H9 (cell line): ENCODE results near the gene STH. TPM values are rescaled to one million over a fixed set of nuclear protein-coding genes. Genes with fewer than 3 reads are reported as not detected.
"Not testable (repeated sequence)": the region's sequence is repeated elsewhere in the genome, so short reads cannot be mapped to it uniquely, and the experiment has no call there.

Experiments used
- DNase-seq: peaks from one replicate; pipeline ENCODE4 v3.0.0-alpha.2; 2017
- H2AFZ ChIP-seq: one replicate; pipeline ENCODE4 v1.6.1; 2013; ENCODE audit warnings: mild to moderate bottlenecking, low read length, control low read depth, moderate library complexity
- H2AK5ac ChIP-seq: 2 replicates; pipeline ENCODE4 v1.6.1; 2013; ENCODE audit warnings: low read length, control low read depth, mixed read lengths; ENCODE audit not compliant: insufficient read length
- H2BK120ac ChIP-seq: one replicate; pipeline ENCODE4 v1.6.1; 2013; ENCODE audit warnings: low read depth, mild to moderate bottlenecking, low read length, control low read depth, inconsistent platforms; ENCODE audit not compliant: poor library complexity, severe bottlenecking
- H2BK12ac ChIP-seq: 2 replicates; pipeline ENCODE4 v1.6.1; 2013; ENCODE audit warnings: low read length, control low read depth, mixed read lengths, low read depth; ENCODE audit not compliant: insufficient read length
- H2BK15ac ChIP-seq: 2 replicates; pipeline ENCODE4 v1.6.1; 2013; ENCODE audit warnings: low read depth, low read length, control low read depth
- H2BK20ac ChIP-seq: one replicate; pipeline ENCODE4 v1.6.1; 2013; ENCODE audit warnings: low read depth, mild to moderate bottlenecking, low read length, control low read depth, inconsistent platforms; ENCODE audit not compliant: poor library complexity, severe bottlenecking
- H2BK5ac ChIP-seq: 2 replicates; pipeline ENCODE4 v1.6.1; 2013; ENCODE audit warnings: low read length, control low read depth, mixed read lengths; ENCODE audit not compliant: insufficient read length
- H3K14ac ChIP-seq: 2 replicates; pipeline ENCODE4 v1.6.1; 2013; ENCODE audit warnings: low read length, control low read depth; ENCODE audit not compliant: insufficient read depth
- H3K18ac ChIP-seq: 2 replicates; pipeline ENCODE4 v1.6.1; 2013; ENCODE audit warnings: low read depth, mild to moderate bottlenecking, mixed read lengths, low read length, control low read depth; ENCODE audit not compliant: insufficient read length
- H3K23ac ChIP-seq: 2 replicates; pipeline ENCODE4 v1.6.1; 2013; ENCODE audit warnings: low read length, control low read depth, mixed read lengths, low read depth; ENCODE audit not compliant: insufficient read length
- H3K23me2 ChIP-seq: 2 replicates; pipeline ENCODE4 v1.6.1; 2013; ENCODE audit warnings: low read depth, mild to moderate bottlenecking, mixed read lengths, low read length, control low read depth; ENCODE audit not compliant: insufficient read length, poor library complexity, severe bottlenecking
- H3K27ac ChIP-seq: 2 replicates; pipeline ENCODE4 v1.5.1; 2013; ENCODE audit warnings: low read length, control low read depth, mixed read lengths, low read depth; ENCODE audit not compliant: insufficient read length
- H3K27me3 ChIP-seq: 2 replicates; pipeline ENCODE4 v1.6.1; 2013; ENCODE audit warnings: low read length, control low read depth, inconsistent platforms; ENCODE audit not compliant: insufficient read depth
- H3K4ac ChIP-seq: 2 replicates; pipeline ENCODE4 v1.6.1; 2013; ENCODE audit warnings: low read depth, mild to moderate bottlenecking, control low read depth, inconsistent platforms, low read length, moderate library complexity
- H3K4me1 ChIP-seq: 2 replicates; pipeline ENCODE4 v1.6.1; 2013; ENCODE audit warnings: low read length, control low read depth, inconsistent platforms; ENCODE audit not compliant: insufficient read depth
- H3K4me2 ChIP-seq: 2 replicates; pipeline ENCODE4 v1.6.1; 2013; ENCODE audit warnings: low read length, control low read depth, mixed read lengths; ENCODE audit not compliant: insufficient read length, insufficient read depth
- H3K56ac ChIP-seq: 2 replicates; pipeline ENCODE4 v1.6.1; 2013; ENCODE audit warnings: low read depth, mild to moderate bottlenecking, mixed read lengths, low read length, control low read depth; ENCODE audit not compliant: insufficient read length
- H3K79me1 ChIP-seq: 2 replicates; pipeline ENCODE4 v1.6.1; 2013; ENCODE audit warnings: low read depth, mild to moderate bottlenecking, moderate library complexity, low read length, control low read depth, inconsistent platforms; ENCODE audit not compliant: insufficient read depth, poor library complexity, severe bottlenecking
- H3K79me2 ChIP-seq: 2 replicates; pipeline ENCODE4 v1.6.1; 2013; ENCODE audit warnings: low read length, control low read depth, inconsistent platforms; ENCODE audit not compliant: insufficient read depth
- H3K9ac ChIP-seq: 2 replicates; pipeline ENCODE4 v1.6.1; 2013; ENCODE audit warnings: low read length, control low read depth, mixed read lengths; ENCODE audit not compliant: insufficient read length; ENCODE audit errors: extremely low read depth
- H3K9me3 ChIP-seq: one replicate; pipeline ENCODE4 v1.6.1; 2013; ENCODE audit warnings: low read depth, low read length, inconsistent platforms; ENCODE audit not compliant: control insufficient read depth
- H3T11ph ChIP-seq: one replicate; pipeline ENCODE4 v1.6.1; 2013; ENCODE audit warnings: mild to moderate bottlenecking, low read length, control low read depth, inconsistent platforms
- H4K20me1 ChIP-seq: one replicate; pipeline ENCODE4 v1.6.1; 2013; ENCODE audit not compliant: control insufficient read depth, insufficient read length, insufficient read depth
- H4K5ac ChIP-seq: 2 replicates; pipeline ENCODE4 v1.6.1; 2013; ENCODE audit warnings: low read depth, mild to moderate bottlenecking, mixed read lengths, low read length, control low read depth; ENCODE audit not compliant: insufficient read length
- H4K8ac ChIP-seq: replicated peaks from 2 replicates; pipeline ENCODE4 v1.6.1; 2013; ENCODE audit warnings: low read length, control low read depth, mixed read lengths, low read depth; ENCODE audit not compliant: insufficient read length
- H4K91ac ChIP-seq: 2 replicates; pipeline ENCODE4 v1.6.1; 2013; ENCODE audit warnings: low read depth, mild to moderate bottlenecking, moderate library complexity, mixed read lengths, low read length, control low read depth; ENCODE audit not compliant: insufficient read length
- H3K27ac Mint-ChIP-seq, 3 experiments: 2 replicates in 2 of 3; 3 replicates in 1 of 3; pipeline ENCODE4 v1.8.0; 2020 to 2021; ENCODE audit warnings: mixed read lengths in 3 of 3, mild to moderate bottlenecking in 1 of 3, moderate library complexity in 1 of 3
- H3K27me3 Mint-ChIP-seq: 2 replicates; pipeline ENCODE4 v1.8.0; 2021; ENCODE audit warnings: low read depth, mild to moderate bottlenecking, moderate library complexity, mixed read lengths
- H3K36me3 Mint-ChIP-seq, 3 experiments: 2 replicates in 2 of 3; 3 replicates in 1 of 3; pipeline ENCODE4 v1.8.0; 2020 to 2021; ENCODE audit warnings: low read depth in 3 of 3, mixed read lengths in 3 of 3; ENCODE audit not compliant: insufficient read depth in 1 of 3
- H3K4me1 Mint-ChIP-seq, 2 experiments: 2 replicates each; pipeline ENCODE4 v1.8.0; 2020; ENCODE audit warnings: mixed read lengths in 2 of 2
- H3K4me3 Mint-ChIP-seq, 2 experiments: 2 replicates in 1 of 2; 3 replicates in 1 of 2; pipeline ENCODE4 v1.8.0; 2020 to 2021; ENCODE audit warnings: mild to moderate bottlenecking in 2 of 2, mixed read lengths in 2 of 2, moderate library complexity in 1 of 2
- H3K9me3 Mint-ChIP-seq, 2 experiments: 2 replicates in 1 of 2; 3 replicates in 1 of 2; pipeline ENCODE4 v1.8.0; 2020; ENCODE audit warnings: mild to moderate bottlenecking in 2 of 2, mixed read lengths in 2 of 2, moderate library complexity in 1 of 2
- WGBS: extraction: QIAGEN DNeasy Blood & Tissue Kit; methylation state at CpG from one replicate; pipeline ENCODE4 v1.1.7; 2013; ENCODE audit warnings: missing lambda C conversion rate, low lambda C conversion rate, mixed read lengths; ENCODE audit not compliant: insufficient read length; ENCODE audit errors: extremely low coverage; 5-methylcytosine and 5-hydroxymethylcytosine counted together
- total RNA-seq: library from RNA; stranded (reverse); gene quantifications from 2 replicates; pipeline ENCODE4 v1.2.1, GENCODE V29; 2021
- TF ChIP-seq, protein P1 (sequence below): fragments of 200-600 bp; sonication (generic); conservative IDR thresholded peaks from 3 replicates; pipeline ENCODE4 v1.8.0; 2021; ENCODE audit warnings: antibody characterized with exemption, mild to moderate bottlenecking

STH gene
- total RNA-seq, 1 experiment from 2014 or later: not detected

DNA sequence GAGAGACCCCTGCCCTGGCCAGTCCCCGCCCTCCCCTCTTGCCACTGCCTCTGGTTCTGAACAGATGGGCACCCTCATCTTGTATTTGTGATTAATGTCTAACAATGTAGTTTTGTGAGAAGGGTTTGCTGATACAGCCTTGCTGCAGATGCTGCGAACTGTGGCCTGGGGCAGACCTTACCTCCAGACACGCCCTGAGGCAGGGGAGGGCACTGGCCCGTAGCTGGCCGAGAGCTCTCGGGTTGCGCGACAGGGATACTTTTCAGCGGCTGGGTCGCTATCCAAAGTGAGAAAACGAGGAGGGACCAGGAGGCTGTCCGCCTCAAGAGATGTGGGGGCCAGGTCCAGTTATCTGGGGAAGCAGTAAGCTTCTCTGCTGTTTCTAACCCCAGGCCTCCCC, 21.9 kb downstream of the STH start:
- no peak overlapping the region for H3K27ac ChIP-seq
- TF ChIP-seq, protein P1, sequence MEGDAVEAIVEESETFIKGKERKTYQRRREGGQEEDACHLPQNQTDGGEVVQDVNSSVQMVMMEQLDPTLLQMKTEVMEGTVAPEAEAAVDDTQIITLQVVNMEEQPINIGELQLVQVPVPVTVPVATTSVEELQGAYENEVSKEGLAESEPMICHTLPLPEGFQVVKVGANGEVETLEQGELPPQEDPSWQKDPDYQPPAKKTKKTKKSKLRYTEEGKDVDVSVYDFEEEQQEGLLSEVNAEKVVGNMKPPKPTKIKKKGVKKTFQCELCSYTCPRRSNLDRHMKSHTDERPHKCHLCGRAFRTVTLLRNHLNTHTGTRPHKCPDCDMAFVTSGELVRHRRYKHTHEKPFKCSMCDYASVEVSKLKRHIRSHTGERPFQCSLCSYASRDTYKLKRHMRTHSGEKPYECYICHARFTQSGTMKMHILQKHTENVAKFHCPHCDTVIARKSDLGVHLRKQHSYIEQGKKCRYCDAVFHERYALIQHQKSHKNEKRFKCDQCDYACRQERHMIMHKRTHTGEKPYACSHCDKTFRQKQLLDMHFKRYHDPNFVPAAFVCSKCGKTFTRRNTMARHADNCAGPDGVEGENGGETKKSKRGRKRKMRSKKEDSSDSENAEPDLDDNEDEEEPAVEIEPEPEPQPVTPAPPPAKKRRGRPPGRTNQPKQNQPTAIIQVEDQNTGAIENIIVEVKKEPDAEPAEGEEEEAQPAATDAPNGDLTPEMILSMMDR: no peak
- H3K56ac ChIP-seq: no peak overlapping the region
- H2BK12ac ChIP-seq: no peak overlapping the region
- H3K14ac ChIP-seq: no peak overlapping the region
- H3K79me2 ChIP-seq: no peaks in the 10 kb centered on the region
- H3K36me3 Mint-ChIP-seq: peaks cover 7 to 19% (median 19%) of the 10 kb centered on the region in 3 experiments; a peak in 6 of 7 replicates
- no peak overlapping the region for H3K23ac ChIP-seq
- H2BK120ac ChIP-seq: no peak overlapping the region
- H3K18ac ChIP-seq: no peak overlapping the region
- no CpG with 5 or more reads among the region's 12 CpGs for WGBS
- H4K8ac ChIP-seq: no peak overlapping the region
- no peaks in the 10 kb centered on the region for H3K4me1 ChIP-seq
- no peaks in the 10 kb centered on the region for H3K9me3 ChIP-seq
- no peak overlapping the region; a peak in 1 of 7 replicates for H3K27ac Mint-ChIP-seq
- H3K4me3 Mint-ChIP-seq: no peak overlapping the region
- no peaks in the 10 kb centered on the region for H3K27me3 ChIP-seq
- H3K4me1 Mint-ChIP-seq: peaks cover 4 to 9% of the 10 kb centered on the region in 2 experiments; a peak in 2 of 4 replicates
- H2BK20ac ChIP-seq: no peak overlapping the region
- H4K91ac ChIP-seq: no peak overlapping the region
- peaks cover 0 to 3% of the 10 kb centered on the region in 2 experiments; a peak in 1 of 5 replicates for H3K9me3 Mint-ChIP-seq
- no peak overlapping the region for H2BK5ac ChIP-seq
- H3K9ac ChIP-seq: no peak overlapping the region
- no peak overlapping the region for H3K4ac ChIP-seq
- no peaks in the 10 kb centered on the region; the same call in 1 of the 2 replicates for H3K27me3 Mint-ChIP-seq
- H3K23me2 ChIP-seq: no peaks in the 10 kb centered on the region
- H3T11ph ChIP-seq: no peak overlapping the region
- H2AFZ ChIP-seq: no peak overlapping the region
- H4K5ac ChIP-seq: no peak overlapping the region
- no peak for DNase-seq
- no peak overlapping the region for H3K4me2 ChIP-seq
- no peaks in the 10 kb centered on the region for H3K79me1 ChIP-seq
- H4K20me1 ChIP-seq: no peaks in the 10 kb centered on the region
- no peak overlapping the region for H2AK5ac ChIP-seq
- no peak overlapping the region for H2BK15ac ChIP-seq

GRCh38 chr17:46023366-46023765, 24.3 kb downstream of the STH start:
- not testable (repeated sequence) for H3K9me3 Mint-ChIP-seq, H4K20me1 ChIP-seq, H2BK12ac ChIP-seq, H3K14ac ChIP-seq, H3K4me1 ChIP-seq, DNase-seq, H3K27ac ChIP-seq, H4K8ac ChIP-seq, H2BK20ac ChIP-seq, H3K4me3 Mint-ChIP-seq, H3K27me3 Mint-ChIP-seq, H3K18ac ChIP-seq, H3K27ac Mint-ChIP-seq, H2BK5ac ChIP-seq, H3K23me2 ChIP-seq, H3K4ac ChIP-seq, H4K5ac ChIP-seq, H2BK15ac ChIP-seq, H3K9ac ChIP-seq, H3K23ac ChIP-seq, H3K79me2 ChIP-seq, H4K91ac ChIP-seq, H3K27me3 ChIP-seq, H2AK5ac ChIP-seq, H2BK120ac ChIP-seq, H2AFZ ChIP-seq, H3K9me3 ChIP-seq, H3T11ph ChIP-seq, H3K4me2 ChIP-seq, H3K56ac ChIP-seq, H3K79me1 ChIP-seq
- no CpG with 5 or more reads among the region's 7 CpGs for WGBS
- peaks cover 20 to 28% of the 10 kb centered on the region in 2 experiments for H3K4me1 Mint-ChIP-seq
- H3K36me3 Mint-ChIP-seq: peaks cover 7 to 27% (median 19%) of the 10 kb centered on the region in 3 experiments; a peak in 6 of 7 replicates
